ENCODE measurements around the gene CNIH2. TPM values are rescaled to one million over a fixed set of nuclear protein-coding genes. Genes with fewer than 3 reads are reported as not detected.

The CNIH2 gene
- total RNA-seq, 1 experiment from 2014 or later = 12.9 TPM

DNA sequence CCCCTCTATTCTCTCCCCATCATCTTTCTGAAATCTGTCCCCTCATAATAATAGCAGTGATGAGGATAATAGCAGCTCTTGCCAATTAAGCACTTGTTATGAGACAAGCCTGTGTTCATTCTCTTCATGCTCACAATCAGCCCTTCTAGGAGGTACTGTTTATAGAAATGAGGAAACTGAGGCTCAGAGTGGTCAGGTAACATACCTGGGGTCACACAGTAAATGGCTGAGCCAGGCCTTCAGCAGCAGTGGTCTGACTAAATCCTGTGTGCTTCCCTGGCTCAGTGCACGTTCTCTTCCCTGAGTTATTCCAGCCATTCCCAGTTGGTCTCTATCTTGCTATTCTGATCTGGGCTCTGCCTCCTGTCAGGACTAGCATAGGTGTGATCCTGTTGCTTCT is 3.8 kb upstream of the CNIH2 start (continued):
- no peak for TF ChIP-seq FOXP1 (CRISPR knock-in tag; IDR thresholded peaks at IDR 0.05; ENCODE audit: borderline replicate concordance)

DNA sequence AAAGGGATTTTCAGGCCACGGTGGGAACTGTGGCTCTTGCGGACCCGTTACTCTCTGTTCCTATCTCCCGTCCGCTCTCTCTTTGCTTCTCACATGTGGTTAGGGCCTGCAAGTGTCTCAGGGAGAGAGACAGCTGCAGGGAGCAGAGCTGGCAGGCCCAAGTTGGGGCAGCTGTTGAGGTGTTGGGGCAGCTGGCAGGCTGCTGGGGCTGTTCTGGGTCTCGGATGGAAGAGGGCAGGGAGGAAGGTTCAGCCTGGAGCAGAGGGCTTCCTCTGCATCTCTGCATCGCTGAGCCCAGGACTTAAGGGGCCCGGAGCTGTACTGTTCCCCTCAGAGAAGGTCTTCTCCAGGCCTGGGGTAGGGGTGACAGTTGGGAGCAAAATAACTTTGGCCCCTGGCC is 2.6 kb upstream of the CNIH2 start:
- ATAC-seq = no peak
- Mint-ChIP-seq H3K9me3 (no peaks in the 10 kb centered on the region), H3K36me3 (peaks cover 30% of the 10 kb centered on the region), H3K4me3 (no peak overlapping the region), H3K27ac (no peak overlapping the region), H3K27me3 (ENCODE audit: low read depth) (peaks cover 15% of the 10 kb centered on the region), H3K4me1 (peaks cover 9% of the 10 kb centered on the region)
- TF ChIP-seq, protein P1, sequence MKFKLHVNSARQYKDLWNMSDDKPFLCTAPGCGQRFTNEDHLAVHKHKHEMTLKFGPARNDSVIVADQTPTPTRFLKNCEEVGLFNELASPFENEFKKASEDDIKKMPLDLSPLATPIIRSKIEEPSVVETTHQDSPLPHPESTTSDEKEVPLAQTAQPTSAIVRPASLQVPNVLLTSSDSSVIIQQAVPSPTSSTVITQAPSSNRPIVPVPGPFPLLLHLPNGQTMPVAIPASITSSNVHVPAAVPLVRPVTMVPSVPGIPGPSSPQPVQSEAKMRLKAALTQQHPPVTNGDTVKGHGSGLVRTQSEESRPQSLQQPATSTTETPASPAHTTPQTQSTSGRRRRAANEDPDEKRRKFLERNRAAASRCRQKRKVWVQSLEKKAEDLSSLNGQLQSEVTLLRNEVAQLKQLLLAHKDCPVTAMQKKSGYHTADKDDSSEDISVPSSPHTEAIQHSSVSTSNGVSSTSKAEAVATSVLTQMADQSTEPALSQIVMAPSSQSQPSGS (CRISPR knock-in tag; IDR thresholded peaks at IDR 0.05; ENCODE audit: borderline replicate concordance, low read depth) = no peak
- TF ChIP-seq, protein P2, sequence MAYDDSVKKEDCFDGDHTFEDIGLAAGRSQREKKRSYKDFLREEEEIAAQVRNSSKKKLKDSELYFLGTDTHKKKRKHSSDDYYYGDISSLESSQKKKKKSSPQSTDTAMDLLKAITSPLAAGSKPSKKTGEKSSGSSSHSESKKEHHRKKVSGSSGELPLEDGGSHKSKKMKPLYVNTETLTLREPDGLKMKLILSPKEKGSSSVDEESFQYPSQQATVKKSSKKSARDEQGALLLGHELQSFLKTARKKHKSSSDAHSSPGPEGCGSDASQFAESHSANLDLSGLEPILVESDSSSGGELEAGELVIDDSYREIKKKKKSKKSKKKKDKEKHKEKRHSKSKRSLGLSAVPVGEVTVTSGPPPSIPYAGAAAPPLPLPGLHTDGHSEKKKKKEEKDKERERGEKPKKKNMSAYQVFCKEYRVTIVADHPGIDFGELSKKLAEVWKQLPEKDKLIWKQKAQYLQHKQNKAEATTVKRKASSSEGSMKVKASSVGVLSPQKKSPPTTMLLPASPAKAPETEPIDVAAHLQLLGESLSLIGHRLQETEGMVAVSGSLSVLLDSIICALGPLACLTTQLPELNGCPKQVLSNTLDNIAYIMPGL (CRISPR knock-in tag; IDR thresholded peaks at IDR 0.05) = no peak
- TF ChIP-seq SP1 (CRISPR knock-in tag; conservative IDR thresholded peaks at IDR 0.05) = no peak
- TF ChIP-seq, protein P3, sequence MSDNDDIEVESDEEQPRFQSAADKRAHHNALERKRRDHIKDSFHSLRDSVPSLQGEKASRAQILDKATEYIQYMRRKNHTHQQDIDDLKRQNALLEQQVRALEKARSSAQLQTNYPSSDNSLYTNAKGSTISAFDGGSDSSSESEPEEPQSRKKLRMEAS (CRISPR knock-in tag; IDR thresholded peaks at IDR 0.05) = no peak
- TF ChIP-seq, protein P4, sequence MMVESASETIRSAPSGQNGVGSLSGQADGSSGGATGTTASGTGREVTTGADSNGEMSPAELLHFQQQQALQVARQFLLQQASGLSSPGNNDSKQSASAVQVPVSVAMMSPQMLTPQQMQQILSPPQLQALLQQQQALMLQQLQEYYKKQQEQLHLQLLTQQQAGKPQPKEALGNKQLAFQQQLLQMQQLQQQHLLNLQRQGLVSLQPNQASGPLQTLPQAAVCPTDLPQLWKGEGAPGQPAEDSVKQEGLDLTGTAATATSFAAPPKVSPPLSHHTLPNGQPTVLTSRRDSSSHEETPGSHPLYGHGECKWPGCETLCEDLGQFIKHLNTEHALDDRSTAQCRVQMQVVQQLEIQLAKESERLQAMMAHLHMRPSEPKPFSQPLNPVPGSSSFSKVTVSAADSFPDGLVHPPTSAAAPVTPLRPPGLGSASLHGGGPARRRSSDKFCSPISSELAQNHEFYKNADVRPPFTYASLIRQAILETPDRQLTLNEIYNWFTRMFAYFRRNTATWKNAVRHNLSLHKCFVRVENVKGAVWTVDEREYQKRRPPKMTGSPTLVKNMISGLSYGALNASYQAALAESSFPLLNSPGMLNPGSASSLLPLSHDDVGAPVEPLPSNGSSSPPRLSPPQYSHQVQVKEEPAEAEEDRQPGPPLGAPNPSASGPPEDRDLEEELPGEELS (CRISPR knock-in tag; IDR thresholded peaks at IDR 0.05) = no peak
- no peak for TF ChIP-seq NFE2L1 (CRISPR knock-in tag; IDR thresholded peaks at IDR 0.05)
- no peak for TF ChIP-seq CREB1 (CRISPR knock-in tag; IDR thresholded peaks at IDR 0.05)
- TF ChIP-seq, protein P5, sequence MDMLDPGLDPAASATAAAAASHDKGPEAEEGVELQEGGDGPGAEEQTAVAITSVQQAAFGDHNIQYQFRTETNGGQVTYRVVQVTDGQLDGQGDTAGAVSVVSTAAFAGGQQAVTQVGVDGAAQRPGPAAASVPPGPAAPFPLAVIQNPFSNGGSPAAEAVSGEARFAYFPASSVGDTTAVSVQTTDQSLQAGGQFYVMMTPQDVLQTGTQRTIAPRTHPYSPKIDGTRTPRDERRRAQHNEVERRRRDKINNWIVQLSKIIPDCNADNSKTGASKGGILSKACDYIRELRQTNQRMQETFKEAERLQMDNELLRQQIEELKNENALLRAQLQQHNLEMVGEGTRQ (CRISPR knock-in tag; IDR thresholded peaks at IDR 0.05) = no peak
- TF ChIP-seq CBFB (CRISPR knock-in tag; IDR thresholded peaks at IDR 0.05; ENCODE audit: low read depth) = no peak
- TF ChIP-seq, protein P6, sequence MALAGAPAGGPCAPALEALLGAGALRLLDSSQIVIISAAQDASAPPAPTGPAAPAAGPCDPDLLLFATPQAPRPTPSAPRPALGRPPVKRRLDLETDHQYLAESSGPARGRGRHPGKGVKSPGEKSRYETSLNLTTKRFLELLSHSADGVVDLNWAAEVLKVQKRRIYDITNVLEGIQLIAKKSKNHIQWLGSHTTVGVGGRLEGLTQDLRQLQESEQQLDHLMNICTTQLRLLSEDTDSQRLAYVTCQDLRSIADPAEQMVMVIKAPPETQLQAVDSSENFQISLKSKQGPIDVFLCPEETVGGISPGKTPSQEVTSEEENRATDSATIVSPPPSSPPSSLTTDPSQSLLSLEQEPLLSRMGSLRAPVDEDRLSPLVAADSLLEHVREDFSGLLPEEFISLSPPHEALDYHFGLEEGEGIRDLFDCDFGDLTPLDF (CRISPR knock-in tag; IDR thresholded peaks at IDR 0.05) = no peak
- TF ChIP-seq FOXJ3 (CRISPR knock-in tag; IDR thresholded peaks at IDR 0.05; ENCODE audit: borderline replicate concordance) = no peak
- TF ChIP-seq CREM (CRISPR knock-in tag; IDR thresholded peaks at IDR 0.05) = no peak
- DNase-seq (ENCODE audit: low spot score) = no peak
- POLR2A ChIA-PET = interaction anchor here (1.0 kb wide), 1 partner anchor 37 kb away, joined by 3 read pairs; no protein-coding TSS in a partner anchor
- CTCF ChIA-PET = interaction anchor here (0.7 kb wide), 1 partner anchor 11 kb away, joined by 3 read pairs; no protein-coding TSS in a partner anchor

DNA sequence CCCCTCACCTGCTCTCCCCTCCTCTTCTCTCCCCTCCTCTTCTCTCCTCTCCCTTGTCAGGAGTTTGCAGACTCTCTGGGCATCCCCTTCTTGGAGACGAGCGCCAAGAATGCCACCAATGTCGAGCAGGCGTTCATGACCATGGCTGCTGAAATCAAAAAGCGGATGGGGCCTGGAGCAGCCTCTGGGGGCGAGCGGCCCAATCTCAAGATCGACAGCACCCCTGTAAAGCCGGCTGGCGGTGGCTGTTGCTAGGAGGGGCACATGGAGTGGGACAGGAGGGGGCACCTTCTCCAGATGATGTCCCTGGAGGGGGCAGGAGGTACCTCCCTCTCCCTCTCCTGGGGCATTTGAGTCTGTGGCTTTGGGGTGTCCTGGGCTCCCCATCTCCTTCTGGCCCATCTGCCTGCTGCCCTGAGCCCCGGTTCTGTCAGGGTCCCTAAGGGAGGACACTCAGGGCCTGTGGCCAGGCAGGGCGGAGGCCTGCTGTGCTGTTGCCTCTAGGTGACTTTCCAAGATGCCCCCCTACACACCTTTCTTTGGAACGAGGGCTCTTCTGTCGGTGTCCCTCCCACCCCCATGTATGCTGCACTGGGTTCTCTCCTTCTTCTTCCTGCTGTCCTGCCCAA is 1.9 kb upstream of the CNIH2 start:
- Mint-ChIP-seq H3K9me3 (no peaks in the 10 kb centered on the region), H3K27ac (no peak overlapping the region), H3K4me1 (peaks cover 13% of the 10 kb centered on the region), H3K36me3 (peaks cover 26% of the 10 kb centered on the region), H3K4me3 (no peak overlapping the region), H3K27me3 (ENCODE audit: low read depth) (peaks cover 18% of the 10 kb centered on the region)
- DNase-seq (ENCODE audit: low spot score) (no peak), ATAC-seq (no peak)
- no peak for TF ChIP-seq ELF4 (CRISPR knock-in tag; IDR thresholded peaks at IDR 0.05; ENCODE audit: low read depth)
- TF ChIP-seq, protein P7, sequence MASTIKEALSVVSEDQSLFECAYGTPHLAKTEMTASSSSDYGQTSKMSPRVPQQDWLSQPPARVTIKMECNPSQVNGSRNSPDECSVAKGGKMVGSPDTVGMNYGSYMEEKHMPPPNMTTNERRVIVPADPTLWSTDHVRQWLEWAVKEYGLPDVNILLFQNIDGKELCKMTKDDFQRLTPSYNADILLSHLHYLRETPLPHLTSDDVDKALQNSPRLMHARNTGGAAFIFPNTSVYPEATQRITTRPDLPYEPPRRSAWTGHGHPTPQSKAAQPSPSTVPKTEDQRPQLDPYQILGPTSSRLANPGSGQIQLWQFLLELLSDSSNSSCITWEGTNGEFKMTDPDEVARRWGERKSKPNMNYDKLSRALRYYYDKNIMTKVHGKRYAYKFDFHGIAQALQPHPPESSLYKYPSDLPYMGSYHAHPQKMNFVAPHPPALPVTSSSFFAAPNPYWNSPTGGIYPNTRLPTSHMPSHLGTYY (CRISPR knock-in tag; IDR thresholded peaks at IDR 0.05) = no peak
- TF ChIP-seq, protein P4 (CRISPR knock-in tag; IDR thresholded peaks at IDR 0.05) = no peak
- TF ChIP-seq, protein P8, sequence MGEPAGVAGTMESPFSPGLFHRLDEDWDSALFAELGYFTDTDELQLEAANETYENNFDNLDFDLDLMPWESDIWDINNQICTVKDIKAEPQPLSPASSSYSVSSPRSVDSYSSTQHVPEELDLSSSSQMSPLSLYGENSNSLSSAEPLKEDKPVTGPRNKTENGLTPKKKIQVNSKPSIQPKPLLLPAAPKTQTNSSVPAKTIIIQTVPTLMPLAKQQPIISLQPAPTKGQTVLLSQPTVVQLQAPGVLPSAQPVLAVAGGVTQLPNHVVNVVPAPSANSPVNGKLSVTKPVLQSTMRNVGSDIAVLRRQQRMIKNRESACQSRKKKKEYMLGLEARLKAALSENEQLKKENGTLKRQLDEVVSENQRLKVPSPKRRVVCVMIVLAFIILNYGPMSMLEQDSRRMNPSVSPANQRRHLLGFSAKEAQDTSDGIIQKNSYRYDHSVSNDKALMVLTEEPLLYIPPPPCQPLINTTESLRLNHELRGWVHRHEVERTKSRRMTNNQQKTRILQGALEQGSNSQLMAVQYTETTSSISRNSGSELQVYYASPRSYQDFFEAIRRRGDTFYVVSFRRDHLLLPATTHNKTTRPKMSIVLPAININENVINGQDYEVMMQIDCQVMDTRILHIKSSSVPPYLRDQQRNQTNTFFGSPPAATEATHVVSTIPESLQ (CRISPR knock-in tag; IDR thresholded peaks at IDR 0.05) = no peak
- TF ChIP-seq MYBL2 (CRISPR knock-in tag; IDR thresholded peaks at IDR 0.05) = no peak
- TF ChIP-seq MXD4 (CRISPR knock-in tag; IDR thresholded peaks at IDR 0.05; ENCODE audit: borderline replicate concordance) = no peak
- TF ChIP-seq NR1H2 (CRISPR knock-in tag; IDR thresholded peaks at IDR 0.05) = no peak
- no peak for TF ChIP-seq CREM (CRISPR knock-in tag; IDR thresholded peaks at IDR 0.05)
- POLR2A ChIA-PET = no interaction called here
- CTCF ChIA-PET = interaction anchor here (0.7 kb wide), 1 partner anchor 11 kb away, joined by 3 read pairs; no protein-coding TSS in a partner anchor

Measured in WTC11 (cell line).